Sigmoid colon (tissue), 4 donors: ENCODE measurements around the gene AUTS2.
"Not testable (repeated sequence)": the region's sequence is repeated elsewhere in the genome, so short reads cannot be mapped to it uniquely, and the experiment has no call there.

Experiments
- CTCF ChIP-seq, 4 experiments: fragments of 450-650 bp in 3 of 4; fragments of 200-600 bp in 1 of 4; IDR thresholded peaks; one replicate each; pipeline ENCODE4 v1.5.1; 2016 to 2019; ENCODE audit warnings: antibody characterized with exemption in 4 of 4, mild to moderate bottlenecking in 3 of 4, moderate library complexity in 2 of 4
- EP300 ChIP-seq, 4 donors: sonication (generic); formaldehyde crosslinking; IDR thresholded peaks; one replicate each; pipeline ENCODE4 v1.6.1; 2017; ENCODE audit warnings: antibody characterized with exemption in 4 of 4
- POLR2A ChIP-seq, 2 donors: fragments of 450-650 bp; IDR thresholded peaks; one replicate each; pipeline ENCODE4 v1.6.1; 2016; ENCODE audit warnings: antibody characterized with exemption in 2 of 2, mild to moderate bottlenecking in 2 of 2, moderate library complexity in 2 of 2
- POLR2AphosphoS5 ChIP-seq, 4 donors: sonication (generic); formaldehyde crosslinking; IDR thresholded peaks; one replicate each; pipeline ENCODE4 v1.6.1; 2017; ENCODE audit warnings: antibody characterized with exemption in 4 of 4

- not testable (repeated sequence) for TF ChIP-seq CTCF, POLR2AphosphoS5, POLR2A, EP300 (IDR thresholded peaks at IDR 0.05)
Observed at GRCh38 chr7:70822490-70822889, 1224.2 kb downstream of the AUTS2 start.
